Sigmoid colon (tissue), 7 donors: Measurements from ENCODE around the gene MBOAT1. TPM values are rescaled to one million over a fixed set of nuclear protein-coding genes. Genes with fewer than 3 reads are reported as not detected.

ENCODE experiments used
- DNase-seq: peaks from one replicate; pipeline ENCODE4 v3.0.0-alpha.2; 2019
- H3K27ac ChIP-seq, 4 donors: fragments of 200-600 bp; sonication (generic); one replicate each; pipeline ENCODE4 v1.5.1; 2016 to 2019; ENCODE audit warnings: mild to moderate bottlenecking in 1 of 4
- H3K27me3 ChIP-seq, 3 donors: fragments of 200-600 bp; sonication (generic); one replicate each; pipeline ENCODE4 v1.5.1; 2019; ENCODE audit warnings: mild to moderate bottlenecking in 1 of 3
- H3K36me3 ChIP-seq, 4 donors: fragments of 200-600 bp; sonication (generic); one replicate each; pipeline ENCODE4 v1.5.1; 2016 to 2019
- H3K4me1 ChIP-seq, 4 donors: fragments of 200-600 bp; sonication (generic); one replicate each; pipeline ENCODE4 v1.5.1; 2017 to 2019
- H3K4me3 ChIP-seq, 4 donors: fragments of 200-600 bp; sonication (generic); one replicate each; pipeline ENCODE4 v1.5.1; 2017 to 2019; ENCODE audit warnings: mild to moderate bottlenecking in 2 of 4, moderate library complexity in 1 of 4
- H3K9me3 ChIP-seq, 4 donors: fragments of 200-600 bp in 3 of 4; sonication (generic) in 3 of 4; one replicate each; pipeline versions ENCODE4 v1.5.1 to v1.6.1; 2013 to 2019
- CTCF ChIP-seq, 4 experiments: fragments of 450-650 bp in 3 of 4; fragments of 200-600 bp in 1 of 4; IDR thresholded peaks; one replicate each; pipeline ENCODE4 v1.5.1; 2016 to 2019; ENCODE audit warnings: antibody characterized with exemption in 4 of 4, mild to moderate bottlenecking in 3 of 4, moderate library complexity in 2 of 4
- EP300 ChIP-seq, 4 donors: sonication (generic); formaldehyde crosslinking; IDR thresholded peaks; one replicate each; pipeline ENCODE4 v1.6.1; 2017; ENCODE audit warnings: antibody characterized with exemption in 4 of 4
- POLR2A ChIP-seq, 2 donors: fragments of 450-650 bp; IDR thresholded peaks; one replicate each; pipeline ENCODE4 v1.6.1; 2016; ENCODE audit warnings: antibody characterized with exemption in 2 of 2, mild to moderate bottlenecking in 2 of 2, moderate library complexity in 2 of 2
- POLR2AphosphoS5 ChIP-seq, 4 donors: sonication (generic); formaldehyde crosslinking; IDR thresholded peaks; one replicate each; pipeline ENCODE4 v1.6.1; 2017; ENCODE audit warnings: antibody characterized with exemption in 4 of 4
- WGBS, 2 donors: extraction: QIAGEN DNeasy Blood & Tissue Kit; methylation state at CpG; one replicate each; pipeline ENCODE4 v1.1.7; 2013; 5-methylcytosine and 5-hydroxymethylcytosine counted together
- intact Hi-C: fragments of 100-400 bp; cut with DNase I; formaldehyde crosslinking; loops from one replicate; pipeline ENCODE4 v1.15.1; 2023
- polyA plus RNA-seq, 3 donors: library from polyadenylated mRNA; stranded (reverse); fragments of 200-250 nt; gene quantifications; one replicate each; pipeline ENCODE4 v1.2.3, GENCODE V29; 2013
- total RNA-seq, 4 donors: library from RNA; depleted of rRNA; stranded (reverse); fragments of >200 nt; gene quantifications; one replicate each; pipeline ENCODE4 v1.1.0, GENCODE V29; 2016
- donor health status: healthy with polysubstance abuse.
- donor health status: Bipolar disorder and iron deficiency.
- donor health status: healthy.

The MBOAT1 gene
- total and polyA plus RNA-seq, 7 donors: 2.4 to 16.6 (median 10.7) TPM

DNA sequence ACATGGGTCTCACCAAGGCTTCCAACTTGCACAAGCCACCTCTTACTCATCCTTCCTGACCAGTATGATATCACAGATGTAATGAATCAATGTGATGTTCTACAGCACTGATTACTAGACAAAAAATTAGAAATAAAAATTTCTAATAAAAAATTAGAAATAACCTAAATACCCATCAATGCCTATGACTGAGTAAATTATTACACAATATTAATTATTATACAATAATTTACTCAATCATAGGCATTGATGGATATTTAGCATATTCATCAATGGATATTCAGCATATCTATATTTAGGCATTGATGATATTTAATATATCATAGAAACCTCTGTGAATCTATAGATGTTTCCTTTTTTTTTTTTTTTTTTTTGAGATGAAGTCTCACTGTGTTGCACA lies 43.2 kb upstream of the MBOAT1 start:
- intact Hi-C loops: no loop called here
- Histone ChIP-seq H3K36me3 (no peaks in the 10 kb centered on the region), H3K27me3 (no peaks in the 10 kb centered on the region), H3K4me3 (no peak overlapping the region), H3K4me1 (no peaks in the 10 kb centered on the region), H3K27ac (no peak overlapping the region), H3K9me3 (no peaks in the 10 kb centered on the region)
- TF ChIP-seq EP300 (IDR thresholded peaks at IDR 0.05): no peak
- TF ChIP-seq POLR2A (IDR thresholded peaks at IDR 0.05): no peak
- no peak for TF ChIP-seq POLR2AphosphoS5 (IDR thresholded peaks at IDR 0.05)
- TF ChIP-seq CTCF (IDR thresholded peaks at IDR 0.05): no peak
- no peak for DNase-seq

GRCh38 chr6:20254295-20254694 lies 42.0 kb upstream of the MBOAT1 start:
- no peak for DNase-seq
- H3K4me3 ChIP-seq: no peak overlapping the region
- intact Hi-C loops: no loop called here
- H3K4me1 ChIP-seq: no peaks in the 10 kb centered on the region
- no peaks in the 10 kb centered on the region for H3K36me3 ChIP-seq
- no peak overlapping the region for H3K27ac ChIP-seq
- H3K27me3 ChIP-seq: no peaks in the 10 kb centered on the region
- TF ChIP-seq EP300 (IDR thresholded peaks at IDR 0.05) (no peak), POLR2AphosphoS5 (IDR thresholded peaks at IDR 0.05) (no peak), POLR2A (IDR thresholded peaks at IDR 0.05) (no peak), CTCF (IDR thresholded peaks at IDR 0.05) (no peak)
- no peaks in the 10 kb centered on the region for H3K9me3 ChIP-seq

GRCh38 chr6:20253021-20253420 lies 40.8 kb upstream of the MBOAT1 start:
- intact Hi-C loops: no loop called here
- Histone ChIP-seq H3K27ac (no peak overlapping the region), H3K27me3 (no peaks in the 10 kb centered on the region), H3K4me1 (no peaks in the 10 kb centered on the region), H3K4me3 (no peak overlapping the region), H3K36me3 (no peaks in the 10 kb centered on the region), H3K9me3 (no peaks in the 10 kb centered on the region)
- WGBS, 2 donors: 7 to 57% methylated on average over 2 of the region's 2 CpGs
- no peak for TF ChIP-seq EP300 (IDR thresholded peaks at IDR 0.05)
- TF ChIP-seq POLR2AphosphoS5 (IDR thresholded peaks at IDR 0.05): no peak
- no peak for DNase-seq

- no peaks in the 10 kb centered on the region for H3K9me3 ChIP-seq
- no peak for TF ChIP-seq EP300 (IDR thresholded peaks at IDR 0.05)
- no peak for TF ChIP-seq POLR2AphosphoS5 (IDR thresholded peaks at IDR 0.05)
- no peak for TF ChIP-seq POLR2A (IDR thresholded peaks at IDR 0.05)
- no peak for TF ChIP-seq CTCF (IDR thresholded peaks at IDR 0.05)
- no peak overlapping the region for H3K4me3 ChIP-seq
- H3K4me1 ChIP-seq: no peaks in the 10 kb centered on the region
- no peak for DNase-seq
- H3K36me3 ChIP-seq: no peaks in the 10 kb centered on the region
- intact Hi-C loops: no loop called here
- no peak overlapping the region for H3K27ac ChIP-seq
- H3K27me3 ChIP-seq: no peaks in the 10 kb centered on the region
- 70 to 87% methylated on average over 6 of the region's 6 CpGs for WGBS, 2 donors
These were observed 40.0 kb upstream of the MBOAT1 start for GRCh38 chr6:20252311-20252710.

- no peaks in the 10 kb centered on the region for H3K36me3 ChIP-seq
- H3K27ac ChIP-seq: no peak overlapping the region
- intact Hi-C loops: no loop called here
- no peak overlapping the region for H3K4me3 ChIP-seq
- H3K27me3 ChIP-seq: no peaks in the 10 kb centered on the region
- WGBS, 2 donors: 12 to 70% methylated on average over 5 of the region's 5 CpGs
- peaks cover 0 to 7% (median 2%) of the 10 kb centered on the region in 4 donors for H3K4me1 ChIP-seq
- DNase-seq: no peak
- H3K9me3 ChIP-seq: no peaks in the 10 kb centered on the region
- no peak for TF ChIP-seq POLR2A (IDR thresholded peaks at IDR 0.05)
- TF ChIP-seq POLR2AphosphoS5 (IDR thresholded peaks at IDR 0.05): no peak
- TF ChIP-seq CTCF (IDR thresholded peaks at IDR 0.05): no peak
- TF ChIP-seq EP300 (IDR thresholded peaks at IDR 0.05): no peak
These were observed 39.3 kb upstream of the MBOAT1 start for GRCh38 chr6:20251525-20251924.
